K562 (cell line): ENCODE results near the gene GAB1. TPM values are rescaled to one million over a fixed set of nuclear protein-coding genes. Genes with fewer than 3 reads are reported as not detected.

Source experiments
- BRCA1 ChIP-seq, 2 experiments: fragments of 450-650 bp in 1 of 2; sonication (generic) in 1 of 2; formaldehyde crosslinking in 1 of 2; IDR thresholded peaks; 2 replicates each; pipeline versions ENCODE4 v1.5.0 to v1.6.1; 2017 to 2020; ENCODE audit warnings: mild to moderate bottlenecking in 1 of 2, missing genetic modification reagents in 1 of 2
- CHAMP1 ChIP-seq: fragments of 450-650 bp; IDR thresholded peaks from 2 replicates; pipeline ENCODE4 v1.6.1; 2016; ENCODE audit warnings: mild to moderate bottlenecking
- ELF4 ChIP-seq: fragments of 450-650 bp; formaldehyde crosslinking; IDR thresholded peaks from 2 replicates; pipeline ENCODE4 v1.4.0; 2022; ENCODE audit warnings: missing genetic modification characterization
- FOS ChIP-seq: IDR thresholded peaks from 3 replicates; pipeline ENCODE4 v1.6.1; 2011; ENCODE audit not compliant: insufficient read length; ENCODE audit errors: extremely low read depth
- GATAD2B ChIP-seq: fragments of 450-650 bp; IDR thresholded peaks from 2 replicates; pipeline ENCODE4 v1.6.1; 2017; ENCODE audit warnings: mild to moderate bottlenecking, borderline replicate concordance
- ILF3 ChIP-seq: fragments of 450-650 bp; IDR thresholded peaks from 2 replicates; pipeline ENCODE4 v1.6.1; 2018; ENCODE audit warnings: antibody characterized with exemption, mild to moderate bottlenecking, moderate library complexity, borderline replicate concordance
- NR2C2 ChIP-seq, 2 experiments: fragments of 200-800 bp in 1 of 2; sonication (Bioruptor generic) in 1 of 2; sonication (generic) in 1 of 2; formaldehyde crosslinking in 1 of 2; IDR thresholded peaks; 2 replicates each; pipeline versions ENCODE4 v1.6.1 to v1.8.0; 2016 to 2022; ENCODE audit warnings: mild to moderate bottlenecking in 1 of 2, missing compliant biosample characterization in 1 of 2, missing genetic modification characterization in 1 of 2, missing genetic modification reagents in 1 of 2
- RAD21 ChIP-seq, 2 experiments: fragments of 250-450 bp in 1 of 2; fragments of 450-650 bp in 1 of 2; sonication (Bioruptor Pico) in 1 of 2; formaldehyde crosslinking in 1 of 2; IDR thresholded peaks in 1 of 2; conservative IDR thresholded peaks in 1 of 2; 2 replicates each; pipeline versions ENCODE4 v1.4.0 to v1.8.0; 2020 to 2022; ENCODE audit warnings: mild to moderate bottlenecking in 2 of 2, moderate library complexity in 1 of 2
- RNF219 ChIP-seq: fragments of 250-450 bp; sonication (Bioruptor Pico); IDR thresholded peaks from 2 replicates; pipeline ENCODE4 v1.5.0; 2022; ENCODE audit warnings: mild to moderate bottlenecking
- TCF3 ChIP-seq: sonication (generic); formaldehyde crosslinking; IDR thresholded peaks from 2 replicates; pipeline ENCODE4 v1.4.0; 2020; ENCODE audit warnings: mild to moderate bottlenecking, missing genetic modification reagents
- ZBTB12 ChIP-seq: fragments of 250-450 bp; sonication (Bioruptor Pico); IDR thresholded peaks from 2 replicates; pipeline ENCODE4 v1.4.0; 2020
- ZFP91 ChIP-seq: sonication (generic); formaldehyde crosslinking; IDR thresholded peaks from 2 replicates; pipeline ENCODE4 v1.8.0; 2022; ENCODE audit warnings: mild to moderate bottlenecking, missing genetic modification reagents
- ZNF280A ChIP-seq: fragments of 450-650 bp; IDR thresholded peaks from 2 replicates; pipeline ENCODE4 v1.6.1; 2018; ENCODE audit warnings: mild to moderate bottlenecking, low read depth; ENCODE audit not compliant: partially characterized antibody
- ZNF316 ChIP-seq: fragments of 450-650 bp; IDR thresholded peaks from 2 replicates; pipeline ENCODE4 v1.6.1; 2016
- ZNF717 ChIP-seq: fragments of 250-450 bp; sonication (Bioruptor Pico); IDR thresholded peaks from 2 replicates; pipeline ENCODE4 v1.5.0; 2021
- polyA plus RNA-seq, 8 experiments: library from polyadenylated mRNA; depleted of rRNA in 4 of 8; stranded (reverse) in 5 of 8; unstranded in 3 of 8; fragments of >200 nt; fragmentation: Nextera tagmentation in 2 of 8; fragmentation: Illumina TruSeq in 1 of 8; extraction: Ambion mirVana in 2 of 8; extraction: Trizol in 1 of 8; gene quantifications; 2 replicates each; pipeline versions ENCODE4 v1.2.1 to v1.2.3, GENCODE V29; 2011 to 2014; ENCODE audit warnings: inconsistent platforms in 1 of 8, missing spikeins in 1 of 8
- total RNA-seq, 7 experiments: library from RNA; depleted of rRNA in 6 of 7; stranded (reverse); fragments of >200 nt in 6 of 7; fragmentation: Illumina TruSeq in 2 of 7; extraction: Trizol in 2 of 7; gene quantifications; 2 replicates each; pipeline versions ENCODE4 v1.2.1 to v1.2.3, GENCODE V29; 2011 to 2021; ENCODE audit warnings: low replicate concordance in 1 of 7

GAB1 gene
- total and polyA plus RNA-seq, 9 of the 15 experiments (the other 6 are each of a cell fraction or from before 2014, with no cell fraction given): 1.3 to 14.6 (median 7.5) TPM

- peak; percentile 67 for TF ChIP-seq NR2C2 (CRISPR knock-in tag; IDR thresholded peaks at IDR 0.05)
- TF ChIP-seq NR2C2 (tag; IDR thresholded peaks at IDR 0.05): peak; percentile 97
- TF ChIP-seq ZBTB12 (CRISPR knock-in tag): peak; percentile 27; the same call in 1 of the 2 replicates
- TF ChIP-seq ILF3: no peak
- TF ChIP-seq ZNF316: no peak; the same call in 1 of the 2 replicates
- TF ChIP-seq RAD21 (CRISPR knock-in tag; conservative IDR thresholded peaks at IDR 0.05 in 1 of 2, IDR thresholded peaks at IDR 0.05 in 1 of 2): no peak
- TF ChIP-seq TCF3 (CRISPR knock-in tag): no peak
- TF ChIP-seq FOS: no peak
- no peak for TF ChIP-seq ELF4 (CRISPR knock-in tag)
- TF ChIP-seq ZNF280A: no peak
- TF ChIP-seq GATAD2B: no peak
- no peak for TF ChIP-seq ZFP91 (CRISPR knock-in tag)
- TF ChIP-seq RNF219: no peak
- no peak for TF ChIP-seq BRCA1 (IDR thresholded peaks at IDR 0.05)
- no peak for TF ChIP-seq BRCA1 (CRISPR knock-in tag; IDR thresholded peaks at IDR 0.05)
- peak; percentile 59; the same call in 1 of the 2 replicates for TF ChIP-seq CHAMP1
- no peak for TF ChIP-seq ZNF717 (CRISPR knock-in tag)
Observed at GRCh38 chr4:143513314-143514168, 176.9 kb downstream of the GAB1 start, which contains the start of gene SMARCA5 (continued).
